AG09309 (cell line): ENCODE results near the gene OVOL3.

Source experiments
- DNase-seq: peaks from one replicate; pipeline ENCODE4 v3.0.0-alpha.2; 2010; ENCODE audit warnings: low read depth
- H3K4me3 ChIP-seq: 2 replicates; pipeline ENCODE4 v1.5.1; 2011; ENCODE audit warnings: mild to moderate bottlenecking, low read depth, low read length, moderate library complexity; ENCODE audit not compliant: control insufficient read depth
- TF ChIP-seq, protein P1 (sequence below): IDR thresholded peaks from 2 replicates; pipeline ENCODE4 v1.5.1; 2011; ENCODE audit warnings: mild to moderate bottlenecking, low read depth, low read length, inconsistent platforms; ENCODE audit not compliant: insufficient read depth, control insufficient read depth; ENCODE audit errors: missing control alignments

OVOL3 gene

DNA sequence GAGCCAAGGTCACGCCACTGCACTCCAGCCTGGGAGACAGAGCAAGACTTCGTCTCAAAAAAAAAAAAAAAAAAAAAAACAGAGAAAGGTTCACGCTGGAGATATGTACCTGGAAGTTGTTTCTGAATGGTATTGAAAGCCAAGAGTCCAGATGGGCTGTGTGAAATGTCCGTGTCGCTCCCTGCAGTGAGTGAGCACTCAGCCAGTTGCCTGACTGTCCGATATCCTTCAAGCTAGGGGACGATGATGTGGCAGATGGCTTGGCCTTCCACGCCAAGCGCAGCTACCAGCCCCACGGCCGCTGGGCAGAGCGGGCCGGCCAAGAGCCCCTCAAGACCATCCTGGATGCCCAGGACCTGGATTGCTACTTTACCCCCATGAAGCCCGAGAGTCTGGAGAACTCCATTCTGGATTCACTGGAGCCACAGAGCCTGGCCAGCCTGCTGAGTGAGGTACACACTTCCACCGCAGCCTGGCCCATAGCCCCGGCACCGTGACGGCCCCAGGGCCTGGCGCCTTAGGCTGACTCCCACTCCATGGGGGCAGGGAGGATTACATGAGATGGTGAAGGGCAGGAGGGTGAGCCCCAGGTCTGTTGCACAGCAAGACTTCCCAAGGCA is 11.7 kb upstream of the OVOL3 start:
- no peak overlapping the region for H3K4me3 ChIP-seq
- TF ChIP-seq, protein P1, sequence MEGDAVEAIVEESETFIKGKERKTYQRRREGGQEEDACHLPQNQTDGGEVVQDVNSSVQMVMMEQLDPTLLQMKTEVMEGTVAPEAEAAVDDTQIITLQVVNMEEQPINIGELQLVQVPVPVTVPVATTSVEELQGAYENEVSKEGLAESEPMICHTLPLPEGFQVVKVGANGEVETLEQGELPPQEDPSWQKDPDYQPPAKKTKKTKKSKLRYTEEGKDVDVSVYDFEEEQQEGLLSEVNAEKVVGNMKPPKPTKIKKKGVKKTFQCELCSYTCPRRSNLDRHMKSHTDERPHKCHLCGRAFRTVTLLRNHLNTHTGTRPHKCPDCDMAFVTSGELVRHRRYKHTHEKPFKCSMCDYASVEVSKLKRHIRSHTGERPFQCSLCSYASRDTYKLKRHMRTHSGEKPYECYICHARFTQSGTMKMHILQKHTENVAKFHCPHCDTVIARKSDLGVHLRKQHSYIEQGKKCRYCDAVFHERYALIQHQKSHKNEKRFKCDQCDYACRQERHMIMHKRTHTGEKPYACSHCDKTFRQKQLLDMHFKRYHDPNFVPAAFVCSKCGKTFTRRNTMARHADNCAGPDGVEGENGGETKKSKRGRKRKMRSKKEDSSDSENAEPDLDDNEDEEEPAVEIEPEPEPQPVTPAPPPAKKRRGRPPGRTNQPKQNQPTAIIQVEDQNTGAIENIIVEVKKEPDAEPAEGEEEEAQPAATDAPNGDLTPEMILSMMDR, result no peak
- no peak for DNase-seq

DNA sequence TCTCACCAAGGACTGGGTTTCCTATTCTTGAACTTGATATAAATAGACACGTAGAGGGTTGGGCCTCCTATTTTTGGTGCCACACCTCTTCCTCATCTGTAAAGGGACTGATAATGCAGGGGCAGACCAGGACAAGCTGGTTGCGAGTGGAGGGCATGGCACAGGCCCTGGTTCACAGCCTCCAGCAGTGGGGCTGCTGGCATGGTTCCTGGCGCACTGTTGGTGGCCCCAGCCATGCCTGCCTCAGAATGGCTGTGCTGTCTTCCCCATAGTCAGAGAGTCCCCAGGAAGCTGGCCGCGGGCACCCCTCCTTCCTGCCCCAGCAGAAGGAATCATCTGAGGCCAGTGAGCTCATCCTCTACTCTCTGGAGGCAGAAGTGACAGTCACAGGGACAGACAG is 10.5 kb upstream of the OVOL3 start:
- TF ChIP-seq, protein P1, result no peak
- H3K4me3 ChIP-seq, result no peak overlapping the region
- no peak for DNase-seq

DNA sequence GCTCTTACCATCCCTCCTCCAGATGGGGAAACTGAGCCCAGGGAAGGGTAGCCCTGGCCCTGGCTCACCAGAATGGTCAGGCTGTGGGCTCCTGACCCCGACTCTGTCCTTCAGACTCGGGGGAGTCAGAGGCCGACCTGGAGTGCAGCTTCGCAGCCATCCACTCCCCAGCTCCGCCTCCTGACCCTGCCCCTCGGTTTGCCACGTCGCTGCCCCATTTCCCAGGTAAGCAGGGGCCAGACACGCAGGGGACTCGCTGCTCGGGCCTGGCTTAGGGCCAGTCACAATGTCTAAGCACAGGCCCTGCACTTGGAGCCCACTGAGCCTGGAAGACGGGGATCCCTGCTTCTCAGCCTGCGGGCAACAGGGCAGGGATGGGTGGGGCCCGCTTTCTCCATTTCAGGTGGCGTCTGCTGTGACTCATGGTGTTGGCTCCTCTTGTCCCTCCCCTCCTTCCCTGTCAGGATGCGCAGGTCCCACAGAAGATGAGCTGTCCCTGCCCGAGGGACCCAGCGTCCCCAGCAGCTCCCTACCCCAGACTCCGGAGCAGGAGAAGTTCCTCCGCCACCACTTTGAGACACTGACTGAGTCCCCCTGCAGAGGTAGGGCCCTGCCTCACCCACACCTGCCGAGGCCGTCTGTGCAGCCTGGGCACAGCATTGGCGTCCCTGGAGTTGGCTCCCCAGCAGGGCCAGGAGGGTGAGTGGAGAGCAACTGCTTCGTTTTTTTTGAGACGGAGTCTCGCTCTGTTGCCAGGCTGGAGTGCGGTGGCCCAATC is 9.2 kb upstream of the OVOL3 start:
- TF ChIP-seq, protein P1, result no peak
- no peak overlapping the region for H3K4me3 ChIP-seq
- DNase-seq, result no peak

- TF ChIP-seq, protein P1, result no peak
- H3K4me3 ChIP-seq, result no peak overlapping the region
- DNase-seq, result no peak
These were observed 7.8 kb upstream of the OVOL3 start for GRCh38 chr19:36103040-36103626.

DNA sequence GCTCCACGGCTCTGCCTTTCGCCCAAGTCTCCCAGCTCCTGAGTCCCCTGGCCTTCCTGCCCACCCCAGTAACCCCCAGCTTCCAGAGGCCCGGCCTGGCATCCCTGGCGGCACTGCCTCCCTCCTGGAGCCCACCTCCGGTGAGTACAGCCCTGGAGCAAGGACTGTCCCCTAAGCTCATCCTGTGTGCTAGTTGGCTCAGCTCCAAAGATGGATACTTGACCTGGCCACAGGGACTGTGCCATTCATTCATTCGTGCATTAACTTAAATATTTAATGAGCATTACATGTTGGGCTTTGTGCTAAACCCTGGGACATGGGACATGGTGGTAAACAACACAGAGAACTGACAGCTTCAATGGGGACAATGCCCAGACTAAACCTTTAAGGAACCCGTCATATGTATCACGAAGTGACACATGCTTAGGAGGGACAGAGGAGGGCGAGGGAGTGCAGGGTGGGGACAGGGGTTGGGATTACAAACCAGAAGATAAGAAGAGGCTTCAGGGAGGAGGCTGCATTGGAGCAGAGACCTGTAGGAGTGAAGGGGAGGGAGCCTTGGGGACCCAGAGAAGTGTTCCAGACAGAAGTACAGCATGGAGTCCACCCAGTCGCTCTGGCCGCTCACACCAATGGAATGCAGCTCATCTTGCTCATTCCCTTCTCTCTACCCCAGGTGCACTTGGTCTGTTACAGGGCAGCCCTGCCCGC is 6.9 kb upstream of the OVOL3 start:
- DNase-seq, result no peak
- no peak overlapping the region for H3K4me3 ChIP-seq
- TF ChIP-seq, protein P1, result no peak

DNA sequence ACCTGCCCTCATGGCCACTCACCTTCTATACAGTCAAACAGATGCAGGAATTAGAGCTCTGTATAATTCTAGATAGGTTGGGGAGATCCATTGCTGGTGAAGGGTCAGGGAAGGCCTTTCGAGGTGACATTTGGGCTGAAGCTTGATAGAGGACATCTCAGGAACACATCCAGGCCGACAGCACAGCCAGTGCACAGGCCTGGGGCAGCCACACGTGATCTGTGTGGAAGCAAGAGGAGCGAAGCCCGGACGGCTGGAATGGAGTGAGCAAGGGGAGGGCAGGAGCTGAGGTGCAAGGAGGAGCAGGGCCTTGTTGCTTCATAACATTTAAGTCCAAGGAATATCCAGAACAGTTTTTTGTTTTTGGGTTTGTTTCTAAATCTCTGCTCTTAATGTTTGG is 4.5 kb upstream of the OVOL3 start:
- no peak overlapping the region for H3K4me3 ChIP-seq
- TF ChIP-seq, protein P1, result no peak
- no peak for DNase-seq
